ENCODE data around the gene RRAS2. TPM values are rescaled to one million over a fixed set of nuclear protein-coding genes. Genes with fewer than 3 reads are reported as not detected.
A peak's percentile ranks its signal among the peaks of the same experiment; 100 is the strongest.

The RRAS2 gene
- 154 and 158 TPM in 2 replicates for total RNA-seq (2021)
- long read RNA-seq, transcript RRAS2-203 (6 exons, 970 nt): minor isoform, 9 of 106 reads
- long read RNA-seq, transcript RRAS2-207 (6 exons, 732 nt): major isoform, 45 of 106 reads
- long read RNA-seq, transcript RRAS2-202 (5 exons, 1,884 nt): minor isoform, 6 of 106 reads
- long read RNA-seq, partial matches to known transcripts: 1 of 106 reads
- long read RNA-seq, other reads (novel, unspliced or antisense): 41 of 106 reads

DNA sequence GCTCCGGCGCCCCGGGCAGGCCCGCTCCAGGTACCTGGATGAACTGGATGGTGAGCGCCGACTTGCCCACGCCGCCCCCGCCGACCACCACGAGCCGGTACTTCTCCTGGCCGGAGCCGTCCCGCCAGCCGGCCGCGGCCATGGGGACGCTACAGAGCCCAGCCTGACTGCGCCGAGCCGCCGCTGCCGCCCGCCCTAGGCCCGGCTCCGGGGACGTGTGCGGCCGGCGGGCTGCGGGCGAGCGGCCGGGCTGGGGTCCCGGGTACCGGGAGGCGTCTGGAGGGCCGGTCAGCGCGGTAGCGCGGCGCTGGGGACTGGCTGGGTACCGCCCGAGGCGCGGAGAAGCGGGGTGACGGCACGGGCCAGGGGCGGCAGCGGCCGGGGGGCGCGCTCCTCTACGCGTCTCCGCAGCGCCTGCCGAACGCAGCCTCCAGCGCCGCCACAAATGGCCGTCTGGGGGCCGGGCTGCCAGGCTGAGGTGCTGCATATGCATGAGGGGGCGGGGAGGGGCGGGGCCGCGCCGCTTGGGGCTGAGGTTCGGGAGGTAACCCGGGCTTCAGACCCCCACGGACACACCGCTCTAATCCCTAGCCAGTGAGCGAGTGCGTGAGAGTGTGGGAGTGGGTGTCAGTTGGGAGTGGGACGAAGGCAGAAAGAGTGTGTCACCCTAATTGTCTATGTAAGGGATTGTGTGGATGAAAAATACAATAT lies at the start of gene RRAS2:
TSS of gene RRAS2 (minus strand) at position 455 of the 711 bp plus-strand sequence. CDS start at position 142, 313 bp downstream.
- peaks cover 33% of the 10 kb centered on the region for H3K79me2 ChIP-seq (ENCODE audit: insufficient read depth, low read length)
- no CpG with 5 or more reads among the region's 78 CpGs for WGBS (ENCODE audit: extremely low coverage, insufficient read length, low lambda C conversion rate)

More for the DNA sequence above, at the start of gene RRAS2:
- Histone ChIP-seq H3K56ac (ENCODE audit: insufficient read length, low read depth, low read length) (no peak within 1 kb of the TSS), H3K18ac (ENCODE audit: insufficient read length, low read depth, low read length) (no peak within 1 kb of the TSS), H3K27me3 (ENCODE audit: insufficient read depth, low read length) (no peaks in the 10 kb centered on the region), H3K23me2 (ENCODE audit: insufficient read length, low read depth, low read length, poor library complexity, severe bottlenecking) (peaks cover 7% of the 10 kb centered on the region), H2BK5ac (ENCODE audit: insufficient read length, low read length) (no peak within 1 kb of the TSS), H3K4ac (ENCODE audit: low read depth, low read length) (no peak within 1 kb of the TSS), H3T11ph (ENCODE audit: low read length) (no peak within 1 kb of the TSS), H3K9ac (ENCODE audit: extremely low read depth, insufficient read length, low read length) (peak within 1 kb of the TSS; percentile 66), H3K4me2 (ENCODE audit: insufficient read depth, insufficient read length, low read length) (peak within 1 kb of the TSS; percentile 72), H3K4me1 (ENCODE audit: insufficient read depth, low read length) (peaks cover 5% of the 10 kb centered on the region; the same call in 1 of the 2 replicates), H4K20me1 (ENCODE audit: control insufficient read depth, insufficient read depth, insufficient read length) (no peaks in the 10 kb centered on the region), H2AK5ac (ENCODE audit: insufficient read length, low read length) (no peak within 1 kb of the TSS), H2BK20ac (ENCODE audit: low read depth, low read length, poor library complexity, severe bottlenecking) (no peak within 1 kb of the TSS), H3K9me3 (ENCODE audit: control insufficient read depth, low read depth, low read length) (no peaks in the 10 kb centered on the region), H4K5ac (ENCODE audit: insufficient read length, low read depth, low read length) (no peak within 1 kb of the TSS), H3K27ac (ENCODE audit: insufficient read length, low read depth, low read length) (no peak within 1 kb of the TSS), H2AFZ (ENCODE audit: low read length) (no peak within 1 kb of the TSS), H3K23ac (ENCODE audit: insufficient read length, low read depth, low read length) (no peak within 1 kb of the TSS), H4K8ac (replicated peaks; ENCODE audit: insufficient read length, low read depth, low read length) (no peak within 1 kb of the TSS), H4K91ac (ENCODE audit: insufficient read length, low read depth, low read length) (no peak within 1 kb of the TSS), H2BK12ac (ENCODE audit: insufficient read length, low read depth, low read length) (no peak within 1 kb of the TSS), H2BK120ac (ENCODE audit: low read depth, low read length, poor library complexity, severe bottlenecking) (no peak within 1 kb of the TSS), H2BK15ac (ENCODE audit: low read depth, low read length) (no peak within 1 kb of the TSS), H3K79me1 (ENCODE audit: insufficient read depth, low read depth, low read length, poor library complexity, severe bottlenecking) (no peaks in the 10 kb centered on the region), H3K14ac (ENCODE audit: insufficient read depth, low read length) (peak within 1 kb of the TSS; percentile 86)
- Mint-ChIP-seq H3K4me1 (peaks cover 45 to 47% of the 10 kb centered on the region in 2 experiments), H3K4me3 (peak within 1 kb of the TSS; percentile 88 to 99), H3K36me3 (ENCODE audit: insufficient read depth in 1 of 3, low read depth in 3 of 3) (peaks cover 14 to 20% (median 16%) of the 10 kb centered on the region in 3 experiments), H3K27me3 (ENCODE audit: low read depth) (peaks cover 10% of the 10 kb centered on the region), H3K27ac (peak within 1 kb of the TSS; percentile 96 to 99 (median 98)), H3K9me3 (peaks cover 0 to 2% of the 10 kb centered on the region in 2 experiments; a peak in 2 of 5 replicates)
- TF ChIP-seq, protein P1, sequence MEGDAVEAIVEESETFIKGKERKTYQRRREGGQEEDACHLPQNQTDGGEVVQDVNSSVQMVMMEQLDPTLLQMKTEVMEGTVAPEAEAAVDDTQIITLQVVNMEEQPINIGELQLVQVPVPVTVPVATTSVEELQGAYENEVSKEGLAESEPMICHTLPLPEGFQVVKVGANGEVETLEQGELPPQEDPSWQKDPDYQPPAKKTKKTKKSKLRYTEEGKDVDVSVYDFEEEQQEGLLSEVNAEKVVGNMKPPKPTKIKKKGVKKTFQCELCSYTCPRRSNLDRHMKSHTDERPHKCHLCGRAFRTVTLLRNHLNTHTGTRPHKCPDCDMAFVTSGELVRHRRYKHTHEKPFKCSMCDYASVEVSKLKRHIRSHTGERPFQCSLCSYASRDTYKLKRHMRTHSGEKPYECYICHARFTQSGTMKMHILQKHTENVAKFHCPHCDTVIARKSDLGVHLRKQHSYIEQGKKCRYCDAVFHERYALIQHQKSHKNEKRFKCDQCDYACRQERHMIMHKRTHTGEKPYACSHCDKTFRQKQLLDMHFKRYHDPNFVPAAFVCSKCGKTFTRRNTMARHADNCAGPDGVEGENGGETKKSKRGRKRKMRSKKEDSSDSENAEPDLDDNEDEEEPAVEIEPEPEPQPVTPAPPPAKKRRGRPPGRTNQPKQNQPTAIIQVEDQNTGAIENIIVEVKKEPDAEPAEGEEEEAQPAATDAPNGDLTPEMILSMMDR (conservative IDR thresholded peaks at IDR 0.05): no peak
- DNase-seq: peak; percentile 86

All from H9 (cell line).